GM20431 (cell line): ENCODE results near the gene FPR2.
"Not testable (repeated sequence)": the region's sequence is repeated elsewhere in the genome, so short reads cannot be mapped to it uniquely, and the experiment has no call there.

Source experiments
- in situ Hi-C: fragments of 300-500 bp; cut with MseI, MboI; formaldehyde crosslinking; loops from one replicate; pipeline ENCODE4 v1.15.0; 2020; ENCODE audit warnings: low sequenced_read_pairs; ENCODE audit not compliant: unreplicated experiment

FPR2 gene

GRCh38 chr19:51802775-51803174 is 41.8 kb downstream of the FPR2 start:
- in situ Hi-C loops = no loop called here

DNA sequence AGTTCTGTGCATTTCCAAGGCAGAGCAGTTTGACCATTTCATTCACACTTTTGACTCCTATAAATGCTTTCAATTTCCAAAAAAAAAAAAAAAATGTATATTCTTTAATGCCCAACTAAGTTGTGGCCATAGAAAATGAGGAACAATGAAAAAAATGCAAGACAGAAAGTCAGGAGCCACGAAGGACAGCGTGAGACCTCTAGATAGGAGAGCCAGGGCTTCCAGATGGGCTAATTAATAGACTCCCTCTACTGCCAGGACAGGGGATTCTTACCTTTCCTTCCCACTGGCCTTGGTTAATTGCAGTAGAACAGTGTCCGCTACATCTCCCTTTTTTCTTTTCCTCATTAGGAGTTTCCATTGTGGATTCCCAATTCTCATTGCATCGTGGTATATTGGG is 42.5 kb downstream of the FPR2 start:
- in situ Hi-C loops = no loop called here

GRCh38 chr19:51803967-51804366 is 43.0 kb downstream of the FPR2 start:
- in situ Hi-C loops = no loop called here

GRCh38 chr19:51804789-51805188 is 43.8 kb downstream of the FPR2 start:
- in situ Hi-C loops = not testable (repeated sequence)

- in situ Hi-C loops = not testable (repeated sequence)
Observed at GRCh38 chr19:51805396-51805795, 44.4 kb downstream of the FPR2 start.

DNA sequence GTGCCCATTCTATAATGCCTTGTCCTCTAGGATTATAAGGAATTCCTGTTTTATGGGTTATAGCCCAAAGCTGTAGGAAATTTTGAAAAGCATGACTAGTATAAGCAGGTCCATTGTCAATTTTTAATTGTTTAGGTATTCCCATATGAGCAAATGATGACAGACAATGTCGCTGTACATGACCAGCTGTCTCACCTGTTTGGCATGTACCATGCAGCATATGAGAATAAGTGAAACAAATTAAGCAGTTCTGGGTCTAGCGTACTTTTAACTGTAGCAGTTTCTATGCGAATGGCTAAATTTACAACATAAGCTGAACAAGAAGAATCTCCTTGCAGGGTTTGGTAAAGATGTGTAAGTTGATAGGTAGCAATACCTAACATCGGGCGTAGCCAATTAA is 45.6 kb downstream of the FPR2 start:
- in situ Hi-C loops = not testable (repeated sequence)

DNA sequence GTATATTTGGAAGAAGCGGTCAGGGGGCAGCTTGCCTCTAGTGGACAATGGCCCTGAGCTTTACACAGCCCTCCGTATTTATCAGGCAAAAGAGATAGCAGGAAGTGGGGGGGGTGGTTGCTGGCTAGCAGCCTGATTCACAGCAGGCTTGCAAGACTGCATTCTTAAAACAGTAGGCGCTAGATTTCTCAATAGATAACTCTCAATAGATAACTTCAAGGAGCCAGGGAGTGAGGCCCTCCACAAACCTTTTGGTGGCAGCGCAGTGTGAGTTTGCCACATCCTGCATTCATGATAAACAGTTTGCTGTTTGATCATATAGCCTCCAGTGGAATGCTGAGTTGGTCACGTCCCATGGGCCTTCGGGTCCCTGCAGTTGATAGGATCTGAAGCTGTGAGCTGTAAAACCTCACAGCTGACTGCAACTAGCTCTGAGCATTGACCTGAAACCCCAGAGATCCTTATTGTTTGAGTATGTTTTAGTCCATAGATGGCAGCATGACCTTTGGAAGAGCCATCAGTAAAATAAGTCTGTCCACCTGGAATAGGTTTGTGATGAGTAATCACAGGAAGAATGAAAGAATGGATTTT is 46.2 kb downstream of the FPR2 start:
- in situ Hi-C loops = no loop called here

DNA sequence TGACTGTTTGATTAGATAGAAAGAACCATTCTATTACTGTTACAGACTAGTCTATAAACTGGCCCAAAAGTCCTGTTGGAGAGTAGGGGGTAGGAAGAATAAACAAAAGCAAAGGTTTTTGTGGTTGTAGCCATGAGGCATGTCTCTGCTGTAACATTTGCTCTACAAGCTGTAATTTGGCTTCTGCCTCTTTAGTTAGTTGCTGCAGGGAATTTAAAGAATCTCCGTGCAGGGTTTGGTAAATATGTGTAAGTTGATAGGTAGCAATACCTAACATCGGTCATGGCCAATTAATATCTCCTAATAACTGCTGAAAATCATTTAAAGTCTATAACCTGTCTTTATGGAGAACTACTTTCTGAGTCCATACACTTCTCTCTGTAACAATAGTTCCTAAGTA is 46.9 kb downstream of the FPR2 start:
- in situ Hi-C loops = no loop called here

DNA sequence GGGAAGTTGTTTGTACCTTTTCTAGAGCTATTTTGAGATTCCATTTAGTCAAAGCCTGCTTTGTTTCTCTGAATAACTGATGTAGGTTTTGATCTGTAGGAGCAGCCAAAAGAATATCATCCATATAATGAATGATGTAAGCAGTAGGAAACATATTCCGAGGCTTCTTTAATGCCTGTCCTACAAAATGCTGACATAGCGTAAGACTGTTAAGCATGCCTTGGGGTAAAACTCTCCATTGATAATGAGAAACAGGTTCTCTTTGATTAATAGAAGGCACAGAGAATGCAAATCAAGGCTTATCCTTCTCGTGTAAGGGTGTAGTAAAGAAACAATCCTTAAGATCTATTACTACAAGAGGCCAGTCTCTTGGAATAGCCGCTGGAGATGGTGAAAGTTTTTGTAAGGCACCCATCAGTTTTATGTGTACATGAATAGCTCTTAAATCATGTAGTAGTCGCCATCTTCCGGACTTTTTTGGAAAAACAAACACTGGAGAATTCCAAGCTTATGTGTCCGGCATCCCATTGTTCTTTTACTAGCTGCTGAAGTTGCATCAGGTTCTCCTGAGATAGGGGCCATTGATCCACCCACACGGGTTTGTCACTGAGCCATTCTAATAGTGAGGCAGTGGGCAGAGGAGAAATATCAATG is 47.5 kb downstream of the FPR2 start:
- in situ Hi-C loops = no loop called here

GRCh38 chr19:51809787-51810186 is 48.8 kb downstream of the FPR2 start:
- in situ Hi-C loops = no loop called here

DNA sequence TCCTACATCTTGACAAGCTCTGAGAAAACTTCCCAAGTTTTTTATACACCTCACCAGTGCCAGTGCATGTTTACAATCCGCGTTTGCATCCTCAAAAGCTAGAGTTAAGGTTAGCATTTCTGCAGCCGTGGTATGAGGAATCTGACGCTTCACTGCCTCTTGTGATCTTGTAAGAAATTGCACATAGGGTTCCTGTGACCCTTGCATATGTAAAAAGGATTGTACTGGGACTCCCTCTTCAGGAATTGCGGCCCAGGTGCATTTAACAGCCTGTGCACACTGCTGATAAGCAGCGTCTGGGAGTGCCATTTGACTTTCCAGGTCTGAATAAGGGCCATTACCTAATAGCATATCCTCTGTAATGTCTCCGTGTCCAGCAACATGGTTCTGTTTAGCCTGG is 49.2 kb downstream of the FPR2 start:
- in situ Hi-C loops = no loop called here

- in situ Hi-C loops = no loop called here
Observed at GRCh38 chr19:51811344-51811743, 50.4 kb downstream of the FPR2 start.

- in situ Hi-C loops = no loop called here
Observed at GRCh38 chr19:51815043-51815442, 54.1 kb downstream of the FPR2 start.

DNA sequence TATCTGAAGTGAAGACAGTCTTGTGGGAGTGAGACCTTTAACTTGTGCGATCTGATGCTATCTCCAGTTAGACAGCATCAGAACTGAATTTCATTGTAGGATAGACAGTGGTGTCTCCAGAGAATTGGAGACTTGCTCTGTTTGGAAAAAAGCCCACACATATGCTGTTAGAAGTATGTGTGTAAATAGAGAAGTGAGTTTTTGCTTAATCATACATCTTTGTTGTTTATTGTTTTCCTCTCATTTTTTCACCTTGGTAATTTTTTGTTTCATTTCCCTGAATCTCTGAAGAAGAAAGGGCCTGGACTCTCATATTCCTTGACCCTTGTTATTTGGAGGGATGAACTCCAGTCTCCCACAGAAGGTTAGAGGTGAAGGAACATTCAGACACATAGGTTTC is 55.7 kb downstream of the FPR2 start:
- in situ Hi-C loops = no loop called here

- in situ Hi-C loops = no loop called here
Observed at GRCh38 chr19:51820011-51820410, 59.0 kb downstream of the FPR2 start.
